ENCODE results near the gene TCF12.

Gene TCF12

GRCh38 chr15:57302640-57303257 is 384.3 kb downstream of the TCF12 start:
- DNase-seq: no peak

GRCh38 chr15:57305009-57305408 is 386.6 kb downstream of the TCF12 start:
- no peak for DNase-seq

DNA sequence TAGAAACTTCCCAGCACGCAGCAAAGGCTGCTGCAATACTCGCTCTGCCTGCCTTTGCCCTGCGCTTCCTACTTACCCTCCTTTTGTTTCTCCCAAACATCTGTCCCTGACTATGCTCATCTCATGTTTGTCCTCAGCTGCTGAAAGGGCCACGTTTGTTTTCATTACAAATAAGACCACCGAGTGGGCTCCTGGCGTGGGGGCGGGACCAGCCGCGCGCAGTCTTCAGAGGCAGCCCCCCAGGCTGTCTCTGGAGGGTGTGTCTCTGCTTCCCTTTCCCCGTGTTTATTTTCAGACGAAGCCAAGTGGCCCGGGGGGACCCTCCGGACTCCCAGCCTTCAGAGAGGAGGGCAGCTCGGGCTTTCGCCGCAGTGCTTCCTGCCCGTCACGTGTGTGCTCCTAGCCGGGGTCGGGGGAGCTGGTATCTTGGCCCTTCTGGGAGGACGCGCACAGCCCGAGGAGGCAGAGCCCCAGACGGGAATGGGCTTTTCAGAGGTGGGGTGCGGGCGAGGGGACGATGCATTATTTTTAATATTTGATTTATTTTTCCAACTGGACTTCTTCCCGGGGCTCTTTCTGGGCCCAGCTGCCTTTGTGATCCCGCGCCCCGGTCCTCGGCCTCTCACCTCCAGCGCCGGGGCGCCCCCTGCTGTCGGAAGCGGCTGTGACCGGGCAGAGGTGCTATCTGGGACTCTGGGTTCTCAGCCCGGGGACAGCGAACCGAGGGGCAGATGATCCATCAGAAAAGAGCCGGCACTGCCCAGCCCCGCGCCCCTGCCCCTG is 387.9 kb downstream of the TCF12 start:
- DNase-seq: peak in 12 of 14 donors; percentile 31 to 89 (median 61)

GRCh38 chr15:57306944-57307411 is 388.5 kb downstream of the TCF12 start:
- DNase-seq: no peak

DNA sequence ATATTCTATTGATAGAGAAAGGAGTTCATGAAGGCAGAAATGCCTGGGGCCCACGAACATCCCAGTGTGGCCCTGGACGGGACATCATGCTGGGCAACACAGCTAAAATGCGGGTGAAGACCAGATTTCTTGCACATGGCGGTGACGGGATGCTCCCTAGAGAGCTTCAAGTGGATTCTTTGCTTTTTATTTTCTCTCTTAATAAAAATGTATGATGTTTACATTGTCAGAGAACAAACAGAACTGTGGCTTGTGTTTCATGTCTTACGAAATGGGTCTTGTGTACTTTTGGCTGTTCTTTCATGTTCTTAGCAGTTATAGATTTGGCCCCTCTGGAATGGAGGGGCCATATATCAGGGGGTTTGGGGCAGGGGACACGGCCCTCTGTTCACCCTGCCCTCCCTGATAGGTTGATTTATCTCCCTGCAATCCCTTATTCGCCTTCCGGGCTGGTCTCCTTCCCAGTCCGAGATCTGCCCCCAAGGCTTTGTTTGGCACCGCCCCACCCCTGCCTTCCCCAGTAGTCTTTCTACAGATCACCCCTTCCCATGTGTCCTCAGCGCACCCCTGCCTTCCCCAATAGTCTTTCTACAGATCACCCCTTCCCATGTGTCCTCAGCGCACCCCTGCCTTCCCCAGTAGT is 389.2 kb downstream of the TCF12 start:
- DNase-seq: no peak

DNA sequence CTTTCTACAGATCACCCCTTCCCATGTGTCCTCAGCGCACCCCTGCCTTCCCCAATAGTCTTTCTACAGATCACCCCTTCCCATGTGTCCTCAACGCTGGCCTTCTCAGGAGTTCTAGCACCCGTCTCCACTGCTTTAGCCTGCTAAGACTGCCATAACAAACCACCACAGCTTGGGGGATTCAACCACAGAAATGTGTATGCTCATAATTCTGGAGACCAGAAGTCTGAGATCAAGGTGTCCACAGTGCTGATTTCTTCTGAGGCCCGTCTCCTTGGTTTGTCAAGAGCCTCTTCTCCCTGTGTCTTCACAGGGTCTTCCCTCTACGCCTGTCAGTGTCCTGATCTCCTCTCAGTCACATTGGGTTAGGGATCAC is 389.7 kb downstream of the TCF12 start:
- no peak for DNase-seq

DNA sequence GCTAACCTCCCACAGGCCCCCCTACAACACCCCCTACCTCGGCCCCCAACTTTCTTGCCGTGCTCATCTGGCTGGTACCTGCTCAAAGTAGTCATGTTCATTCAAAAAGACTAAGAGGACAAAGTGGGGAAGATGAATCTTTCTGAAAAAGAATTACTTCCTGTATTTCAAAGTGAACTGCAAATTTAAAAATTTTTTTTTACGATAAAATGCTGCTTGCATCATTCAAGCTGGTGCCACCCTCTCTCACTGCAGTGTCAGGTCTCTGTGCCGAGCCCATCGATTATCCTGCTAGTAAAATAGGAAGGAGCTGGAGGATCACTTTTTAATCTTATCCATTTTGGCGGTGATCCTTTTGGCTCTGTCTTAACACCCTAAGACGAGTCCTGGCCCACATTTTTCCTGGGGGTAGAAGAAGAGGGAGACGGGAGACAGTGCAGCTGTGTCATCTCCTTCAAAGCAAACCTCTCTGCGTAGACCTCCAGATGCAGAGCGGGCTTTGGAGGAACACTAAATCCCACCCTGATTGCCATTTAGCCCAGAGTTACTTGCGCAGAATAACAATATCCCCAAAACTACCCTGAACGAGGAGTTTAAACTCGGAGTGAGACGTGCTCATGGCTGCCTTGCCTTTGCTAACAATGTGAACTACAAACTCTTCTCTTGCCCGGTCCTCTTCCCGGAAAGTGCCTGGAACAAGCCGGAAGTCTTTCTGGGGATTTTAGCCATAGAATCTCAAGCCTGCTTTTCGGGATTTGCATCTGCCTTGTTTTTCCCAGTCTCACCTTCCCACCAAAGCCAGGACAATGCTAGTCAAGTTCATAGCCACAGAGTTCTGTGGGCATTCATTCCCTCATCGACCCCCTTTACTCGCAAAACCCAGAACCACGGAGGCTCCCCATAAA is 391.7 kb downstream of the TCF12 start:
- DNase-seq: no peak

DNA sequence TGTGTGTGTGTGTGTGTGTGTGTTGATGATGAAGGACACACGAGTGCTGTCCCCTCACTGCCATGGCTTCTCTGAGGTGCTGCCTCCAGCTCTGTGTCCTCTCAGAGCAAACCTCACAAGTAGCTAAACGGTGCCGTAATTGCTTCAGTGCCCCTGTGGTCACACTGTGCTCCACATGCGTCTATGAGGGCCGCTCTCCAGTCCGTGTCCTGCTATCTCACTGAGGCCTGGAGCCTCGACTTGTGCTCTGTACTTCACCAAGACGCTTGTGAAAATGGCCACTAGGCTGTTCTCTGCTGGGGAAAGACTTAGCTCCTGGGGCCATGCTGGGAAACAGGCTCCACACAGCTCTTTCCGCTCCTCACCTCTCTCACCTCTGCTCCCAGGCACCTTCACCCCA is 392.4 kb downstream of the TCF12 start:
- no peak for DNase-seq

DNA sequence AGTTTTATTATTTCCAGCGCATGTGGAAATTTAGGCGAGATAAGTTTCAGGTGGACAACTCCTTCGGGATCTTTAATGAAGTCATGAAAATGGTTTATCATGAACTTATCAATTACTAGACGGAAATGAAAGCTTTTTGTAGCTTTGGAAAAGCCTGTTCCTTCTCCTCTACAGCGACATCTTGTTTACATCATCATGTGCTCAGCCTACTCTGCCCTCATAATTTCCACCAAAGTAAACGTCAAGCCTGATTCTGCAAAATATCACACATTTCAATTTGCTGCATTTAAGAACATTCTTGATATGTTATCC is 393.5 kb downstream of the TCF12 start:
- no peak for DNase-seq

DNA sequence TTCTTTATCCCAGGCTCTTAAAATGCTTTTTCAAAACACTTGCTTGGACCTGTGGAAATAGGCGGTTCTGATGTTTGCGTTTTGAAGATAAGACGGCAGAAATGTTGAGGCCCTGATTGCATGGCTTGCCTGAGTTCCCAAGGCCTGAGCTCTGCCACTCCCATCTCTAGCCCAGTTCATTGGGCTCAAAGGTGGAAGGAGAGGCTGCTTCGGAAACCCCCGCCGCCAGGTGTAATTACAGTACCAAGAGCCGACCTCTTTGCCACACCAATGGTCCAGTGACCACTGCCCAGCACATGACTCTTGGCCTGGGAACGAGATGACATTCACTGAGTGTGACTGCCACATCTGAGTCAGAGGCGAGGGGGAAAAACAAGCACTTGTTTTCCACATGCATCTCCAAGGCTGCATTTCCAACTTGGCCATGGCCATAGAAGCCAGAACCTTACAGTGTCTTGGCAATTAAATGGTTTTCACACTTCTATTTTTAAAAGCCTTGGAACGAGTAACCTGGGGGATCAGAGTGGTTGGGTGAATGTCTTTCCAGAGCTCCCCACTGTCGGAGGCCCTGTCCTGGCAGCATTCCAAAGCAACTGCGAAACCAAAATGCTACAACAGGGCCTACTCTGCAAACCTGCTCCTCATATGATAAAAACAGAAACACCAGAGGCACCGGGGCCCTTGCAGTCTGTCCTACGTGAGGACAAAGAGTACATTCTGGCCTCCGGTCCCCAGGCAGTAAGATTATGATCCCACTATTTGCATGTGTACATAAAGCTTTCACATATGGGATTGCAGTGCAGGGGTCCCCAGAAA is 394.1 kb downstream of the TCF12 start:
- DNase-seq: peak in 1 of 14 donors; percentile 46

- no peak for DNase-seq
Observed at GRCh38 chr15:57313134-57313483, 394.7 kb downstream of the TCF12 start.

DNA sequence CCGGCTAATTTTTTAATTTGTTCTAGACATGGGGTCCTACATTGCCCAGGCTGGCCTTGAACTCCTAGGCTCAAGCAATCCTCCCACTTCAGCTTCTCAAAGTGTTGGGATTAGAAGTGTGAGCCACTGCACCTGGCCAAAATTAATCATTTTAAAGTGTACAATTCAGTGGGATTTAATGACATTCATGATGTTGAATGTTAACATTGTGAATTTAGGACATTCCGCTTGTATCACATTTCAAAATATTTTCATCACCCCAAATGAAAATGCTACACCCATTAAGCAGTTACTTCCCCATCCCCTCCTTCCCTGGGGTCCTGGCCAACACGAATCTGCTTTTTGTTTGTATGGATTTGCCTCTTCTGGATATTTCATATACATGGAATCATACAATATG is 395.8 kb downstream of the TCF12 start:
- DNase-seq: no peak

DNA sequence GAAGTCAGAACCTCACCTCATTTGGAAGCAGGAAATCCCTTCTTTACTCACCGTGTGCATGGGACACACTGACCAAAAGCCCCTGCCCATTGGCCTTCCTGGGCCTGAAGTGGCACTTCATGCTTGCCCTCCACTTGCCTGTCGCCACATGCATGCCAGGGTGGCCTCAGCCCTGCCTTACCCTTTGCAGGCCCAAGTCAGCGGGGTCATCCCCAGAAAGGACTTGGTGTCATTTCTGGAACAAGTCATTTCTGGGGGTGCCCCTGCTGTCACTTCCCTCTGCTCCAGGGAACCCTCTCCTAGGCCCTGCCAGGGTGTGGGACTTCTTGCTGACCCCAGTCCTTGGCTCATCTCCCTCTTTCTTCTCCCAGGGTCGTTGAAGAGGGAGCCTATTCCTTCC is 398.0 kb downstream of the TCF12 start:
- no peak for DNase-seq

GRCh38 chr15:57319226-57319918 is 400.9 kb downstream of the TCF12 start:
- DNase-seq: no peak

- no peak for DNase-seq
Observed at GRCh38 chr15:57319919-57320560, 401.6 kb downstream of the TCF12 start.

- DNase-seq: no peak
Observed at GRCh38 chr15:57320631-57321220, 402.3 kb downstream of the TCF12 start.

GRCh38 chr15:57321485-57321884 is 403.0 kb downstream of the TCF12 start:
- no peak for DNase-seq

- DNase-seq: no peak
Observed at GRCh38 chr15:57321973-57322601, 403.6 kb downstream of the TCF12 start.

DNA sequence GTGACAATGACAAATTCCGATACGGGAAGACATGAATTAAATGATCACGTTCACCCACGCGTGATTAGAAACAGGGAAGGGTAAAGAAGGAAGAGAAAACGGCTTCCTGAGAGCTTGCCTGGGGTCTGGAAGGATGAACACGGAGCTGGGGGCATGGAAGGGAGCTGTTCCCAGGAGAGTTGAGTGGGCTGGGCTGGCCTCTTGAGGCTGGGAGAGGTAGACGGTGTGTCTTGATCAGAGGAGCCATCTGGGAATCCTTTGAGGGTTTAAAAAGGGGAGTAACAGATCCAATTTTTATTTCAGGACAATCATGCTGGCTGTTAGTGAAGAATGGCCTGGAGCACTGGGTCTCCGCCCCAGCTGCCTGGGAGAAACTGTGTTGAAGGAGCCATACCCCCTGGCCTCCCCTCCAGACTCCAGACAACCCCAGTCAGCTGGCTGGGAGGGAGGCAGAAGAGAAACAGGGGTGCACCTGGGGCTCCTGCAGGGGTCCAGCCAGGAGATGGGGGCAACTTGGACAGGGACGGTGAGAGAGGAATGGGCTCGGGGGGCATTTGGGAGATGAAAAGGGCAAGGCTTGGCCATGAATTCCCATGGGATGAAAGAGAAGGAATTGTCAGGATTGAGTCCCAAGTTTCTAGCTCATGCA is 404.3 kb downstream of the TCF12 start:
- DNase-seq: no peak

All from C1 segment of cervical spinal cord (tissue), 14 donors.